GM21576 (cell line): ENCODE results near the gene CARD10.
"Not testable (repeated sequence)": the region's sequence is repeated elsewhere in the genome, so short reads cannot be mapped to it uniquely, and the experiment has no call there.

Source experiments
- ATAC-seq: cut with Tn5 transposase; IDR thresholded peaks from one replicate; pipeline ENCODE4 v1.9.1; 2021; ENCODE audit warnings: mild to moderate bottlenecking, moderate library complexity; ENCODE audit not compliant: unreplicated experiment

The CARD10 gene

GRCh38 chr22:37470087-37470445, 49.1 kb downstream of the CARD10 start:
- ATAC-seq: no peak

- no peak for ATAC-seq
Measured at GRCh38 chr22:37469416-37470086, 49.7 kb downstream of the CARD10 start.

GRCh38 chr22:37468201-37468695, 51.0 kb downstream of the CARD10 start:
- not testable (repeated sequence) for ATAC-seq

GRCh38 chr22:37467391-37467955, 51.7 kb downstream of the CARD10 start:
- no peak for ATAC-seq

GRCh38 chr22:37464181-37464580, 55.0 kb downstream of the CARD10 start:
- no peak for ATAC-seq

GRCh38 chr22:37462983-37463382, 56.2 kb downstream of the CARD10 start:
- no peak for ATAC-seq

- ATAC-seq: no peak
Measured at GRCh38 chr22:37462436-37462835, 56.8 kb downstream of the CARD10 start.

GRCh38 chr22:37461961-37462360, 57.3 kb downstream of the CARD10 start:
- ATAC-seq: no peak

- no peak for ATAC-seq
Measured at GRCh38 chr22:37460684-37461083, 58.5 kb downstream of the CARD10 start.

GRCh38 chr22:37459206-37459605, 60.0 kb downstream of the CARD10 start:
- ATAC-seq: no peak

- no peak for ATAC-seq
Measured at GRCh38 chr22:37457093-37457893, 61.9 kb downstream of the CARD10 start.

GRCh38 chr22:37456346-37456745, 62.9 kb downstream of the CARD10 start:
- no peak for ATAC-seq

- ATAC-seq: no peak
Measured at GRCh38 chr22:37455896-37456295, 63.3 kb downstream of the CARD10 start.

- no peak for ATAC-seq
Measured at GRCh38 chr22:37454857-37455686, 64.1 kb downstream of the CARD10 start.

- ATAC-seq: no peak
Measured at GRCh38 chr22:37453696-37454095, 65.5 kb downstream of the CARD10 start.

GRCh38 chr22:37451218-37451617, 68.0 kb downstream of the CARD10 start:
- no peak for ATAC-seq

- ATAC-seq: no peak
Measured at GRCh38 chr22:37449331-37450001, 69.7 kb downstream of the CARD10 start.

- ATAC-seq: no peak
Measured at GRCh38 chr22:37448516-37449127, 70.6 kb downstream of the CARD10 start.

- no peak for ATAC-seq
Measured at GRCh38 chr22:37445501-37445900, 73.7 kb downstream of the CARD10 start.

- ATAC-seq: no peak
Measured at GRCh38 chr22:37443977-37444376, 75.2 kb downstream of the CARD10 start.
